NCI-H1694 (cell line): ENCODE data around the gene ZNF556.

Experiments used
- DNase-seq: peaks from one replicate; lab custom pipeline; 2025; lab: John Stamatoyannopoulos, UW

Gene ZNF556

GRCh38 chr19:2905918-2906519 is 38.9 kb downstream of the ZNF556 start:
- no peak for DNase-seq

GRCh38 chr19:2906631-2907195 is 39.6 kb downstream of the ZNF556 start:
- DNase-seq, result no peak

GRCh38 chr19:2912306-2912705 is 45.2 kb downstream of the ZNF556 start:
- DNase-seq, result no peak

GRCh38 chr19:2917275-2918184 is 50.4 kb downstream of the ZNF556 start:
- no peak for DNase-seq

GRCh38 chr19:2922987-2923386 is 55.9 kb downstream of the ZNF556 start:
- no peak for DNase-seq

- peak; percentile 63 for DNase-seq
Observed at GRCh38 chr19:2923510-2923909, 56.4 kb downstream of the ZNF556 start.

GRCh38 chr19:2926341-2927031 is 59.4 kb downstream of the ZNF556 start:
- no peak for DNase-seq

GRCh38 chr19:2927032-2927430 is 59.9 kb downstream of the ZNF556 start:
- no peak for DNase-seq
